ENCODE measurements around the gene TRIM28.

GRCh38 chr19:58519087-58519354, 24.8 kb upstream of the TRIM28 start:
- TF ChIP-seq POLR2A (IDR thresholded peaks at IDR 0.05; ENCODE audit: low read length) (no peak), GATA1 (IDR thresholded peaks at IDR 0.05; ENCODE audit: low read depth, low read length) (no peak)

Measured in erythroblast (primary cell).